DMS53 treated with DMSO at 0.1 percent for 48 hours (cell line): ENCODE data around the gene NOS3.
"Not testable (repeated sequence)": the region's sequence is repeated elsewhere in the genome, so short reads cannot be mapped to it uniquely, and the experiment has no call there.

ENCODE experiments used
- DNase-seq: peaks from one replicate; lab custom pipeline; 2025; ENCODE audit not compliant: unreplicated experiment; lab: John Stamatoyannopoulos, UW

The NOS3 gene

GRCh38 chr7:151013733-151014497, 23.1 kb downstream of the NOS3 start:
- DNase-seq: no peak

DNA sequence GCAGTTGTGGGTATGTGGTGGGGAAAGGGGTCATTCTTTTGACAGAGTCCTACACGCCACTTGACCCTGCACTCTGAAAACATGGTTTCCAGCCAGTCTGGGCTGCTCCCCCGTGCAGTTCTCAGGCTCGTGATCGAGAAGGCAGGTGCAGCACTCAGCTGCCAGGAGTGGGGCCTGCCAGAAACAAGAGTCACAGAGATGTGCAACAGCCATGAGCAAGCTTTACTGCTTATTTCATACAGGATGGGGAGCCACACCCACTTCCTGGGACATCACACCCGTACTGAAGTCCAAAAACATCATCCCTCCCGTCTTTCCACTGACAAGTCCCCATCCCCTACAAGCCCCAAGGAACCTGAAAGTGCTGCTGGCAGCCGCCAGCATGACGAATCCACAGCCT, 24.1 kb downstream of the NOS3 start:
- DNase-seq: no peak

- no peak for DNase-seq
Observed at GRCh38 chr7:151015967-151016366, 25.1 kb downstream of the NOS3 start.

DNA sequence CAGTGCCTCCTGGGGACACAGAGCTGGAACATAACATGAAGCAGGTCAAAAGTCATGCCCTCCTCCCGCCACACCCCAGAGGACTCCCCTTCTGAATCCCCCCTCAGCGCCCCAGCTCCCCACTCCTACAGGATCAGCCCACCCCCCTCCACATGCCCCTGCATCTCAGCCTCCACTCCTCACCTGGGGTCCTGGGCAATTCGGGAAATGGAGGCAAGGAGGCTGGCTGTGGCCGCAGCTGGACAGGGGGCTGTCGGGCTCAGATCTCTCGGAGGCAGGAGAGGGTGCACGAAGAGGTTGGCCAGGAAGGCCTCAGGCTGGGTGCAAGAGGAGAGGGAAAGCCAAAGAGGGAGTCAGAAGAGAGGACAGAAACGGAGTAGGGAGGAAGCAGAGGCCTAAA, 25.7 kb downstream of the NOS3 start:
- DNase-seq: no peak

- no peak for DNase-seq
Observed at GRCh38 chr7:151016942-151017341, 26.1 kb downstream of the NOS3 start.

GRCh38 chr7:151017370-151017952, 26.6 kb downstream of the NOS3 start:
- DNase-seq: no peak

- DNase-seq: peak; percentile 63
Observed at GRCh38 chr7:151017953-151018420, 27.2 kb downstream of the NOS3 start.

DNA sequence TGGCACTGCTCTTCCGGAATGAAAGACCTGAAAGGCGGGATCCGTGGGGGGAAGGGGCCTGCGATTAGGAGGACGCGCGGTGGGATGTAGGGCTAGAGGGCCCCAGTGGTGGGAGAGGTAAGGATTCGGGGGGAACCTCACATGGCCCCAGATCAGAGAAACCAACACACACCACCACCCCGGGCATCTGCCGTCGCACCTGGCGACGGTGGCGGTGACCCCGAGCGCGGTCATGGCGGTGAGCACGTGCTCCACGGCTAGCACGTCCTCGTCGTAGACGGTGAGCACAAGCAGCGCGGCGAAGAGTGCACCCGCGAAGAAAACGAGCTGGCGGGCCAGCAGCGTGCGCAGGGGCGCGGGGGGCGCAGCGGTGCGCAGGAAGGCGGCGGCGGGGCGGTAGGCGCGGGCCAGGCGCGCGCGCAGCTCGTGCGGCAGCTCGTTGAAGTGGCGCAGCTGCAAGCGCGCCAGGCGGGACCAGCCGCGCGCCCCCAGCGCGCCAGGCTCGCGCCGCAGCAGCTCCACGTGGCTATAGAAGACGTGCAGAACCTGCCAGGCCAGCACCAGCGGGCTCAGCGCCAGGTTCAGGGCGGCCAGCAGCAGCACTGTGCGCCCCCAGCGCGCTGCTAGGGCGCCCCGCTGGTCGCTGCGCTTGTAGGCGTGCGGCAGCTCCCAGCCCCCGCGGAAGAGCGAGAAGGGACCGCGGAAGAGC, 27.8 kb downstream of the NOS3 start:
- DNase-seq: peak; percentile 44

- DNase-seq: no peak
Observed at GRCh38 chr7:151019130-151019447, 28.3 kb downstream of the NOS3 start.

GRCh38 chr7:151020231-151020630, 29.4 kb downstream of the NOS3 start:
- no peak for DNase-seq

GRCh38 chr7:151023232-151023631, 32.4 kb downstream of the NOS3 start:
- no peak for DNase-seq

DNA sequence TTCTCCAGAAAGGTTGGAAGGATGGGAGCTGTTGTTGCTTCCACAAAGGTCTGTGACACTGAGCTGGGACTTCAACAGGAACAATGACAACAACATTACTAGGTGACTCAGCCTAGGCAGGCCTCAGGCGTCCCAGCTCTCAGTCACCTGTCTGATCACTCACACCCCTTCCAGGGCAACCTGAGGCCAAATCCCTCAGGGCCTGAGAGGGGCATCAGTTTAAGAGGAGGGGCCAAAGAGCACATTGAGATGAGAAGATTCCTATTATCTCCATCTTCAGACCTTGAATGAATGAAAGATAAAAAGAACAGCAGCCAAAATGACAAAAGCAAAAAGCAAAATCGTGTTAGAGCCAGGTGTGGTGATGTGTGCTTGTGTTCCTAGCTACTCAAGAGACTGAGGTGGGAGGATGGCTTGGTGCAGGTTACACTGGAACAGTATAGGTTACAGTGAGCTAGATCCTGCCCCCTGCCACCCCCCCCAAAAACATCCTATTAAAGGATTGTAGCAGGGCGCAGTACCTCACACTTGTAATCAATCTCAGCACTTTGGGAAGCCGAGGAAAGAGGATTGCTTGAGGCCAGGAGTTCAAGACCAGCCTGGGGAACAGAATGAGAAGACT, 33.7 kb downstream of the NOS3 start, which contains the start of gene ATG9B:
Gene ATG9B, minus strand, starts transcription at position 60 of the 622 bp plus-strand sequence. CDS start 71 bp downstream, outside the sequence.
- peak; percentile 47 for DNase-seq

DNA sequence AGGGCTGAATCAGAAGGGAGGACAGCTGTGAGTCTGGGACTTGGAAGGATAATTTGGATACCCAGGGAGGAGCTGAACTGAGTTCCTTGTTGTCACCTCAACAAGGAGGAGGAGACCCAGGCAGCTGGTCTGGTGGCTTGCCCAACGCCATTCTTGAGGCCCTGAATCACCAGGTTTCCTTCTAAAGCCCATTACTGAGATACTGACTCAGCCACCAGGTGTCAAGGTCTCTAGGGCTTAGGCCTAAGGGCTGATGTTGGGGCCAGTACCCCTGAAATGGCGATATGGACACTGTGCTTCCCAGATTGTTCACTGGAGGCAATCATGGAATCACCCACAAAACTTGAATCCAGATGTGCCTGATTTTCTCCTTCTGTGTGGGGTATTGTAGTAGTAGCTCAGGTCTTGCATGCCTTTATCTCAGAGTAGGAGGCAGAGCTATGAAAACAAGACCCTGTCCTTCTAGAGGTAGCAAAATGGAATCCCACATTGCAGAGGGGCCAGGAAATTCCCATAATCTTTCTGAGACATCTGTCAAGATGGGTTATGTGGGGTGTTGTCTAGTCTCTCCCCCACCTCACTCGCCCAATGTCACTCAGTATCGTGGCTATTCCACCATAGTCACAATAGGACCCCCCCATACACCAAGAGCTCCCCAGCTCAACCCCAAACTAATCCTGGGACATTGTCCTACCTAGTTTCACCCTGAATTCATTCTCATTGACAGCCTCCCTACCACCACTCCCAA, 35.3 kb downstream of the NOS3 start:
- no peak for DNase-seq

DNA sequence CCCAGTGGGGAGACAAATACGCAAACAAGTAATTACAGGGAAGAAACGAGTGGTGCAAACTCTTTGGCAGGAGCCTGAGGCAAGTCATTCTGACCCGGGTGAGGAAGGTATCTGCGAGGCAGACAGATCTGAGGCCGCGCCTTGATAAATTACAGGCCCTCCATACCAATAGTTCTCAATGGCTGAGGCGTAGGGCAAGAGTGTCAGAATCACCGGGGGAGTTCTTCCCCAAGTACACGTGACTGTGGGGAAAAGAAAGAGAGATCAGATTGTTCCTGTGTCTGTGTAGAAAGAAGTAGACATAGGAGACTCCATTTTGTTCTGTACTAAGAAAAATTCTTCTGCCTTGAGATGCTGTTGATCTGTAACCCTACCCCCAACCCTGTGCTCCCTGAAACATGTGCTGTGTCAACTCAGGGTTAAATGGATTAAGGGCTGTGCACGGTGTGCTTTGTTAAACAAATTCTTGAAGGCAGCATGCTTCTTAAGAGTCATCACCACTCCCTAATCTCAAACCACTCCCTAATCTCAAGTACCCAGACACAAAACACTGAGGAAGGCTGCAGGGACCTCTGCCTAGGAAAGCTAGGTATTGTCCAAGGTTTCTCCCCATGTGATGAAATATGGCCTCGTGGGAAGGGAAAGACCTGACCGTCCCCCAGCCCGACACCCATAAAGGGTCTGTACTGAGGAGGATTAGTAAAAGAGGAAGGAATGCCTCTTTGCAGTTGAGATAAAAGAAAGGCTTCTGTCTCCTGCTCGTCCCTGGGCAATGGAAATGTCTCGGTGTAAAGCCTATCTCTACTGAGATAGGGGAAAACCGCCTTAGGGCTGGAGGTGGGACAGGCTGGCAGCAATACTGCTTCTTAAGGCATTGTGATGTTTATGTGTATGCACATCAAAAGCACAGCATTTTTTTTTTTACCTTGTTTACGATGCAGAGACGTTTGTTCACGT, 36.2 kb downstream of the NOS3 start:
- not testable (repeated sequence) for DNase-seq

GRCh38 chr7:151027728-151028130, 36.9 kb downstream of the NOS3 start:
- DNase-seq: not testable (repeated sequence)

GRCh38 chr7:151028131-151028947, 37.5 kb downstream of the NOS3 start, which contains the start of gene ABCB8:
ABCB8 (plus strand) TSS chr7:151028450; CDS start chr7:151028516, 66 bp downstream.
- peak; percentile 98 for DNase-seq

GRCh38 chr7:151028948-151029501, 38.2 kb downstream of the NOS3 start:
- DNase-seq: no peak

- no peak for DNase-seq
Observed at GRCh38 chr7:151031011-151031410, 40.2 kb downstream of the NOS3 start.
